GM18873 (cell line): ENCODE data around the gene TEX54.
"Not testable (repeated sequence)": the region's sequence is repeated elsewhere in the genome, so short reads cannot be mapped to it uniquely, and the experiment has no call there.

Experiments used
- ATAC-seq: cut with Tn5 transposase; IDR thresholded peaks from one replicate; pipeline ENCODE4 v1.9.1; 2021; ENCODE audit warnings: mild to moderate bottlenecking, moderate library complexity, moderate number of reproducible peaks; ENCODE audit not compliant: unreplicated experiment, low FRiP score

The TEX54 gene

DNA sequence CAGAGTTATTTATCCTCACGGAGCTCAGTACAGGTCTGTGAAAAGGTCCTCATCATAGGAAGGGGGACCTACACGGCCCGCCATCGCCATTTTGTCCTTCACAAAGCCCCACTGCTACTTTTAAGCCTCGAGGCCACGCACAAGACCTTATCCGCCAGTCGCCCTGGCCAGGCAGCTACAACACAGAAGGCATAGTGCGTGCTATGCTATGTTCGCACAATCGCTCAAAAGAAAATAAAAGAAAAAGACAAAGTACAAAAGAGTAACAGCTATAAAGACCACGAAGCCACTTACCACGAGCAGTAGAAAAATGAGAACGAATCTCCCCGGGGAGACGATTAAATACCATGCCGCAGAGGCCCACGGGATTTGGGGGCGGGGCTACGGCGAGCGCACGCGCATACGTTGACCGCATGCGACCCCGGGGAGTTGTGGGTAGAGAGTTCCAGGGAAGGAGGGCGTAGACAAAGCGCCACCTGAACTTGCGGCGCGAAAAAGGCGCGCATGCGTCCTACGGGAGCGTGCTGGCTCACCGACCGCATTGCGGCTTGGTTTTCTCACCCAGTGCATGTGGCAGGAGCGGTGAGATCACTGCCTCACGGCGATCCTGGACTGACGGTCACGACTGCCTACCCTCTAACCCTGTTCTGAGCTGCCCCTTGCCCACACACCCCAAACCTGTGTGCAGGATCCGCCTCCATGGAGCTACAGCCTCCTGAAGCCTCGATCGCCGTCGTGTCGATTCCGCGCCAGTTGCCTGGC is 23.1 kb upstream of the TEX54 start:
- peak; percentile 86 for ATAC-seq

- no peak for ATAC-seq
Observed at GRCh38 chr11:62854825-62855570, 22.4 kb upstream of the TEX54 start.

- no peak for ATAC-seq
Observed at GRCh38 chr11:62854013-62854824, 21.6 kb upstream of the TEX54 start.

- no peak for ATAC-seq
Observed at GRCh38 chr11:62853279-62853965, 20.8 kb upstream of the TEX54 start.

- ATAC-seq: no peak
Observed at GRCh38 chr11:62852523-62853188, 20.0 kb upstream of the TEX54 start.

DNA sequence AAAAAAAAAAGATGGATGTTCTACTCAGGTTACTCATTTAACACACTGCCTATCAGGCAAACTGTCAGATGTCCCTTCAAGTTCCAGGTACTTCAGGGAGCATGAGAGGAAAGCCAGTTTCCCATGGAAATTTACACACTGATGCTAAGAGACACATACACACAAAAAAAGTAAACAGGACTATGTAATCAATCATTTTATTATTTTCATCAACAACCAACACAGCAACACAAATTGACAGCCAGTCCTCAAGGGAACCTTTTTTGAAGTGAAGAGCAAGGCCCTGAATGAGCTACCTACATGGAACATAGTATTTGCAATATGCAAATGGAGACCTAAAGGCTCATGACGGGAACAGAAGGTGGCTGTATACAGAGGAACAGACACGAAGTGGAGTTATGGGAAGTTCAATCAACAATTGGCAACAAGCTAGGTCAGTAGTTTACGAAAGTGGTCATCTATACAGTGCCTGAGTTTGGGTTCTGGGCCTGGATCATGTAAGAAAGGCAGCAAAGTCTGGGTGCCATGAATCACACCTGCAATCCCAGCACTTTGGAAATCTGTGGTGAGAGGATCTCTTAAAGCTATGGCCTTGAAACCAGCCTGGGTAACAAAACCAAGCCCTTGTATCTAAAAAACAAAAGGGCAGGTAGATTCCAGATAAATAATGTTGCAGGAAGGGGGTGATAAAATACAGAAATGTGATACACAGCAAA is 19.3 kb upstream of the TEX54 start:
- no peak for ATAC-seq

GRCh38 chr11:62850911-62851806 is 18.5 kb upstream of the TEX54 start:
- ATAC-seq: no peak

DNA sequence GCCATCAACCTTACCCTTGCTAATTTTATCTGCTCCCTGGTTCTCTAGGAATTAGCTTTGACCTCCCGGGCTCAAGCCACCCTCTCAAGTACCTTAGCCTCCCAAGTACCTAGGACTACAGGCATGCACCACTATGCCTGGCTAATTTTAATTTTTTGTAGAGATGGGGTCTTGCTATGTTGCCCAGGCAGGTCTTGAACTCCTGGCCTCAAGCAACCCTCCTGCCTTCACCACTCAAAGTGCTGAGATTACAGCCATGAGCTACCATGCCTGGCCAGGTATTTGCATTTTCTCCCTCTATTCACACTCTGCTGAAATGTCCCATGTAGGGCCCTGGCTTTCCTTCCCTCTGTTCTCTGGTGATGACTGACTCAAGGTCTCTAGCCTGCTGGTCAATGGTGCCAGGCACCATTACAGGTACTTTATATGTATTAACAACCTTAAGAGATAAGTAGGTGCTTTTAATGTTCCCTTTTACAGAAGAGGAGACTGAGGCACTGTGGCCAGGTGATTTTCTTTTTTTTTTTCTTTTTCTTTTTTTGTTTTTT is 15.2 kb upstream of the TEX54 start:
- no peak for ATAC-seq

GRCh38 chr11:62846177-62846576 is 13.5 kb upstream of the TEX54 start:
- no peak for ATAC-seq

- ATAC-seq: no peak
Observed at GRCh38 chr11:62844154-62844553, 11.5 kb upstream of the TEX54 start.

DNA sequence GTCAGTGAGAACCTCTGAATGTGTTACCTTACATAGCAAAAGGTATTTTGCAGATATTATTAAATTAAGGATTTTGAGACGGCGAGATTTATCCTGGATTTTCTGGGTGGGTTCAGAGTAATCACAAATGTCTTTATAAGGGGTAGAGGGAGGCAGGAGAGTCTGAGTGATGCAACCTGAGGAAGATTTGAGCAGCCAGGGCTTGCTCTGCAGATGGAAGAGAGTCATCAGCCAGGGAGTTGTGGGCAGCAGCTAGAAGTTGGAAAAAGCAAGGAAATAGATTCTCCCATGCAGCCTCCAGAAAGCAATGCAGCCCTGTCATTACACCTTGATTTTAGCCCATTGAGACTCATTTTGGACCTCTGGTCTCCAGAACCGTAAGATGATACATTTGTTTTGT is 10.8 kb upstream of the TEX54 start:
- ATAC-seq: no peak

DNA sequence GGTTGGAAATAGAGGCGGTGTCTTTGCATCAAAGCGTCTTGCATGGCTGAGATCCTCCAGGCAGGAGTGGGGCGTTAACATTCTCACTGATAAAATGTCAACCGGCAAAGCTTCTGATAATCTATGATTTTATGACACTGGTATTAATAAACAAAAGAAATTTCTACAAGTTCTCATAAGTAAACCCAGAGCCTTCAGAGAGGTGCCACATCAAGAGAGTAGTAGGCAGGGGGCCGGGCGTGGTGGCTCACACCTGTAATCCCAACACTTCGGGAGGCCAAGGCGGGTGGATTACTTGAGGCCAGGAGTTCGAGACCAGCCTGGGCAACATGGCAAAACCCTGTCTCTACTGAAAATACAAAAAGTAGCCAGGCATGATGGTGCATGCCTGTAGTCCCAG is 10.2 kb upstream of the TEX54 start:
- not testable (repeated sequence) for ATAC-seq

- ATAC-seq: no peak
Observed at GRCh38 chr11:62842171-62842741, 9.6 kb upstream of the TEX54 start.

DNA sequence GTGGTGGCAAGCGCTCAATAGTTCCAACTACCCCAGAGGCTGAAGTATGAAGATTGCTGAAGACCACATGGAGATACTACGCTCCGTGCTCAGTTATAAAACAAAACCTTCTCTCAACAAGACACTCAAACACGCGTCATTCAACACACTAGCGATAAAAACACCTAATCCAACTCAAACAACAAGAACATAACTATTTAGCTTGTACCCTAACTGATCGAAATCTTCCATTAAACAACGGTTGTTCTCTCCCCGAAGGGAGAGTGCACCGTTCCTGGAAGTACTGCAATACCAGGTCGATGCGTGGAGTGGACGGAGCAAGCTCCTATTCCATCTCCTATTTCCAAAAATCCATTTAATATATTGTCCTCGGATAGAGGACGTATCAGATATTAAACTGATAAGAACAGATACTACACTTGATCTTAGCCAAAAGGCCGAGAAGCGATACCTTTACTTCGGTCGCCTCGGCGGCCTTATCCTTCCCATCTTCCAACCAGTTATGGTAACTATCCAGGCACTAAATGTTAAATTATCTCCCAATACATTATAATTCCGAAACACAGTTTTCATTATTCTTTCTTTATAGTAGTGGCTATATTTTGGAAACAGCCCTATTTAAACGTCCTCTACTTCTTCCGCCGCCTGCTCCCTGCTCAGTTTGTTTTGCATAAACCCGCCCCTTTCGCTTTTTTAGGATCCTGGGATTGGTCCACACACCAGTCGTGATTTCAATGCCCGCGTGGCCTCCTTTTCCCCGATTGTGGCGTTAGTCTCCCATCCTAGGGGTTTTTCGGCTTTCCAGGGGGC is 8.9 kb upstream of the TEX54 start:
- peak; percentile 53 for ATAC-seq

- not testable (repeated sequence) for ATAC-seq
Observed at GRCh38 chr11:62840721-62841360, 8.2 kb upstream of the TEX54 start.
